NCI-H748 (cell line): Measurements from ENCODE around the gene NOL4.

Source experiments
- DNase-seq: peaks from one replicate; lab custom pipeline; 2025; ENCODE audit not compliant: unreplicated experiment; lab: John Stamatoyannopoulos, UW

Gene NOL4

GRCh38 chr18:34194239-34194638 lies 30.5 kb downstream of the NOL4 start:
- no peak for DNase-seq

DNA sequence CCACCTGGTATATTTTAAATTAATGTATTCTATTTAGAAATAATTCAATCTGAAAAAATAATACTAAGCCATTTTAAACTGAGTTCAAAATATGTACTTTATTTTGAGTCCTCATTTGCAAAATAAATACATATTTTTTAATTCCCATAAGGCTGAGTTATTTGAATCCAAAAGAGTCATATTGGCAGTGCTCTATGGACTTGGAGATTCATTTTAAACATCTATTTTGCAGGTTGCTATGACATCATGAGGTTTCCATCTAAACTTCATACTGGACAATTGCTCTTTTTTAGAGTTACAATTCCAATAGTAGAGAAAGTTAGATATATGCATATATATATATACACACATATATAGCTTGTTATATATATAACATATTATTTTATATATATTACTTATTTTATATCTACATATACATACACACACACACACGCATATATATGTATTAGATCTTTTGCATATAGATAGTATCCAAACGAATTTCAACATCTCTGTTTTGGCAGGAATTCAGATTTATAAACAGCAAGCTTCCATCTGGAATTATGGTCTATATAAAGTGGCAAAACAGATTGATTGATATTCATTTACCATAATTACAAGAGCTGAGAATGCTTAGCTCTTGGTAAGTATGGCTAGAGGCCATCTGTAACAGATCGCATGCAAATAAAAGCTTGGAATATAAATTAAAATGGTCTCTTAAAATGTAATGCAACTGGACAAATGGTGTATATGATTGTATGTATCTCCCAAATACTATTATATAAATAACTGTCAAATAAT lies 34.9 kb downstream of the NOL4 start:
- no peak for DNase-seq
